ENCODE results near the gene SCAMP4. TPM values are rescaled to one million over a fixed set of nuclear protein-coding genes. Genes with fewer than 3 reads are reported as not detected.

Gene SCAMP4
- polyA plus RNA-seq, 1 of the 3 experiments (the other 2 are of a cell fraction) = 30.0 TPM

DNA sequence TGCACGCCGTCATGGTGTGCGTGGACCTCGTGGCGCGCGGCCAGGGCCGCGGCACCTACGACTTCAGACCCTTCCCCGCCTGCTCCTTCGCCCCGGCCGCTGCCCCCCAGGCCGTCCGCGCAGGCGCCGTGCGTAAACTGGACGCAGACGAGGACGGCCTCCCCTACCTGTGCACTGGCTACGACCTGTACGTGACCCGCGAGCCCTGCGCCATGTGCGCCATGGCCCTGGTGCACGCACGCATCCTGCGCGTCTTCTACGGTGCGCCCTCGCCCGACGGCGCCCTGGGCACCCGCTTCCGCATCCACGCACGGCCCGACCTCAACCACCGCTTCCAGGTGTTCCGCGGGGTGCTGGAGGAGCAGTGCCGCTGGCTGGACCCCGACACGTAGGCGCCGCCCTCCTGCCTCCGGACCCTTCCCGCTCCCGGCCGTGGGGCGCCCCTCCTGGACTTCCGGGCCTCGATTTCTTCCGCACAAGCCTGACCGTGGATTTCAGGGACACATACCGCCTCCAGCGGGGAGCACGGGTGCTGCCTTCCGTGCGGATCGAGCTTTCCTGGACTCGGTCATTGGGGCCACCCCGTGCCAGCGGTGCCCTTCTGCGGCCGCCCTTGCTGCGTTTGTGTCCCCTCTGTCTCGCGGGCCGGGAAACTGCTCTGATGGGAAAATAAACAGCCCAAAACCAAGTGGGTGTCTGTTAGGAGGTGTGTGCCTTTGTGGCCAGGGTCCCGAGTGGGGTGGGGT, 7.7 kb downstream of the SCAMP4 start:
- no peak overlapping the region for H3K4me2 ChIP-seq
- no peak overlapping the region for H3K27ac ChIP-seq (ENCODE audit: low read depth in 2 of 2, low read length in 1 of 2)
- H2AFZ ChIP-seq (ENCODE audit: low read depth) = no peak overlapping the region
- POLR2A ChIA-PET = no interaction called here
- peaks cover 0 to 27% of the 10 kb centered on the region in 2 experiments for H3K36me3 ChIP-seq (replicated peaks in 1 of 2; ENCODE audit: control insufficient read depth in 1 of 2, insufficient read depth in 2 of 2, low read length in 1 of 2)
- H3K27me3 ChIP-seq (ENCODE audit: insufficient read depth) = no peaks in the 10 kb centered on the region
- no peak for DNase-seq
- no peak overlapping the region for H3K9ac ChIP-seq
- no peak overlapping the region for H3K4me3 ChIP-seq (ENCODE audit: low read depth in 2 of 2, low read length in 1 of 2)
- no peaks in the 10 kb centered on the region for H3K9me2 ChIP-seq
- CTCF ChIA-PET = interaction anchor here (1.4 to 4.2 kb wide), 3 partner anchors 8 to 17 kb away, joined by 3 to 30 read pairs (median 15); partner anchors contain the start of genes ADAT3 and SCAMP4
- H3F3A ChIP-seq (replicated peaks; ENCODE audit: insufficient read depth) = no peaks in the 10 kb centered on the region
- peaks cover 0 to 11% of the 10 kb centered on the region in 2 experiments; a peak in 1 of 4 replicates for H3K4me1 ChIP-seq (ENCODE audit: control insufficient read depth in 1 of 2, insufficient read depth in 2 of 2, low read depth in 1 of 2, low read length in 1 of 2)
- WGBS (ENCODE audit: low lambda C conversion rate) = 99% methylated on average over 57 of the region's 77 CpGs
- TF ChIP-seq RFX5 (IDR thresholded peaks at IDR 0.05; ENCODE audit: low read length) (no peak), POLR2AphosphoS5 (IDR thresholded peaks at IDR 0.05; ENCODE audit: low read depth, low read length) (no peak), ELF1 (IDR thresholded peaks at IDR 0.05) (no peak), SIN3A (IDR thresholded peaks at IDR 0.05; ENCODE audit: borderline replicate concordance, low read depth, low read length) (no peak), RAD21 (IDR thresholded peaks at IDR 0.05; ENCODE audit: low read length) (no peak), FOSL2 (IDR thresholded peaks at IDR 0.05; ENCODE audit: borderline replicate concordance, low read depth) (no peak), TCF12 (IDR thresholded peaks at IDR 0.05) (no peak), GATA2 (CRISPR knock-in tag; IDR thresholded peaks at IDR 0.05) (no peak), TEAD4 (IDR thresholded peaks at IDR 0.05; ENCODE audit: borderline replicate concordance, insufficient read depth) (no peak), EP300 (IDR thresholded peaks at IDR 0.05; ENCODE audit: borderline replicate concordance in 1 of 2, low read depth in 1 of 2, low read length in 1 of 2) (no peak), NFIC (IDR thresholded peaks at IDR 0.05; ENCODE audit: borderline replicate concordance) (no peak)
- TF ChIP-seq, protein P1, sequence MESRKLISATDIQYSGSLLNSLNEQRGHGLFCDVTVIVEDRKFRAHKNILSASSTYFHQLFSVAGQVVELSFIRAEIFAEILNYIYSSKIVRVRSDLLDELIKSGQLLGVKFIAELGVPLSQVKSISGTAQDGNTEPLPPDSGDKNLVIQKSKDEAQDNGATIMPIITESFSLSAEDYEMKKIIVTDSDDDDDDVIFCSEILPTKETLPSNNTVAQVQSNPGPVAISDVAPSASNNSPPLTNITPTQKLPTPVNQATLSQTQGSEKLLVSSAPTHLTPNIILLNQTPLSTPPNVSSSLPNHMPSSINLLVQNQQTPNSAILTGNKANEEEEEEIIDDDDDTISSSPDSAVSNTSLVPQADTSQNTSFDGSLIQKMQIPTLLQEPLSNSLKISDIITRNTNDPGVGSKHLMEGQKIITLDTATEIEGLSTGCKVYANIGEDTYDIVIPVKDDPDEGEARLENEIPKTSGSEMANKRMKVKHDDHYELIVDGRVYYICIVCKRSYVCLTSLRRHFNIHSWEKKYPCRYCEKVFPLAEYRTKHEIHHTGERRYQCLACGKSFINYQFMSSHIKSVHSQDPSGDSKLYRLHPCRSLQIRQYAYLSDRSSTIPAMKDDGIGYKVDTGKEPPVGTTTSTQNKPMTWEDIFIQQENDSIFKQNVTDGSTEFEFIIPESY (IDR thresholded peaks at IDR 0.05; ENCODE audit: borderline replicate concordance, low read depth) = no peak
- TF ChIP-seq, protein P2, sequence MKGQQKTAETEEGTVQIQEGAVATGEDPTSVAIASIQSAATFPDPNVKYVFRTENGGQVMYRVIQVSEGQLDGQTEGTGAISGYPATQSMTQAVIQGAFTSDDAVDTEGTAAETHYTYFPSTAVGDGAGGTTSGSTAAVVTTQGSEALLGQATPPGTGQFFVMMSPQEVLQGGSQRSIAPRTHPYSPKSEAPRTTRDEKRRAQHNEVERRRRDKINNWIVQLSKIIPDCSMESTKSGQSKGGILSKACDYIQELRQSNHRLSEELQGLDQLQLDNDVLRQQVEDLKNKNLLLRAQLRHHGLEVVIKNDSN (IDR thresholded peaks at IDR 0.05; ENCODE audit: borderline replicate concordance, low read depth) = no peak
- no peaks in the 10 kb centered on the region for H3K9me3 ChIP-seq
- H4K20me1 ChIP-seq (ENCODE audit: insufficient read depth) = peaks cover 48% of the 10 kb centered on the region
- H3K79me2 ChIP-seq (ENCODE audit: insufficient read depth) = peaks cover 71% of the 10 kb centered on the region
